MM.1S (cell line): ENCODE results near the gene PLAAT3.

ENCODE experiments used
- CTCF ChIP-seq: fragments of 300-600 bp; sonication (generic); IDR thresholded peaks from 2 replicates; pipeline ENCODE4 v1.5.1; 2016; ENCODE audit warnings: antibody characterized with exemption, low read length, mixed read lengths
- EZH2 ChIP-seq: fragments of 300-600 bp; sonication (generic); optimal IDR thresholded peaks from 2 replicates; pipeline ENCODE3; 2017; ENCODE audit warnings: low read depth, mild to moderate bottlenecking, antibody characterized with exemption, low read length, mixed read lengths
- EZH2phosphoT487 ChIP-seq: fragments of 300-600 bp; sonication (generic); IDR thresholded peaks from 2 replicates; pipeline ENCODE4 v1.6.1; 2018; ENCODE audit warnings: antibody characterized with exemption, low read length

DNA sequence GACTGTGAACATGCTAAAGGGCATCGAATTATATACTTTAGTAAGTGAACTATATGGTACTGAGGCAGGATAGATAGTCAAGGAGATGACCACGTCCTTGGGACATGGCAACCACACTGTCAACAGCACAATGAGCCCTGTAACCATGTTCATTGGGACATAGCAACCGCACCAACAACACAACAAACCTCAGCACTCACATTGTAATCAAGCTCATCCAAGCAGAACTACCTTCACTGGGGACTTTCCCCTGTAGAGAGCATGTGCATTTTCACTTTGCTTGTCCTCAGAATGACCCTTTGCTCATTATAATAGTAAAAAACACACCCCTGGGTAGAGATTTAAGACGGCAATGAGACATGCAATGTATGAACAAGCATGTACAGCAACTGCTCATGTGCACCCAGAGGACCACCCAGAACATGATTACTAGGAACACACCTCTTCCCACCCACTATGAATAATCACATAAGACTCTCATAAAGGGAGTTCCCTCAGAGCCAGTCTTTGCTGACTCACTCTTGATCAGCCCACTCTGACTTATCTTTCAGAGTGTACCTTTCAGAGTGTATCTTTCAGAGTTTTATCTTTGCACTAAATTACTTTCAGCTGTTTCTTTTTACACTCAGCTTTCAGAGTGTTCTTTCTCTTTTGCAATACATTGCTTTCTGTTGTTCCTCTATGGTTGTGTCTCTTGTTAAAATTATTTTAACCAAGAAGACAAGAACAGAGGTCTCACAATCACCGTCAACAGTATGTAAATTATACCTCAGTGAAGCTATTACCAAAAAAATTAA is 47.0 kb downstream of the PLAAT3 start:
- TF ChIP-seq EZH2: no peak
- TF ChIP-seq CTCF: no peak
- no peak for TF ChIP-seq EZH2phosphoT487
